Measurements from ENCODE around the gene POU2AF2.

The POU2AF2 gene

GRCh38 chr11:111324277-111324720 lies 78.8 kb downstream of the POU2AF2 start:
- H3K4me3 ChIP-seq (ENCODE audit: low read length), result no peak overlapping the region
- TF ChIP-seq ZNF274 (IDR thresholded peaks at IDR 0.05; ENCODE audit: low read depth, low read length), result no peak

DNA sequence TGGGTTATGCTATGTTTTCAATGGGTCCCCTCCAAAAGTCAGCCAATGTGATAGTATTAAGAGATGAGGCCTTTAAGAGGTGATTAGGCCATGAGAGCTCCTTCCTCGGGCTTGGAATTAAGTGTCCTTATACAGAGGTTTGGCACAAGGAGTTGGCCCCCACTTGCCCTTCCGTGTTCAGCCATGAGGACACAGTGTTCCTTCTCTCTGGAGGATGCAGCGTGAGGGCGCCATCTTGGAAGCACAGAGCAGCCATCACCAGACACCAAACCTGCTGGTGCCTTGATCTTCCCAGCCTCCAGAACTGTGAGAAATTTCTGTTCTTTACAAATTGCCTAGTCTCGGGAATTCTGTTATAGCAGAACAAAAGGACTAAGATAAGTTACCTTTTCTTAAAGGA lies 79.7 kb downstream of the POU2AF2 start:
- no peak overlapping the region for H3K4me3 ChIP-seq (ENCODE audit: low read length)
- TF ChIP-seq ZNF274 (IDR thresholded peaks at IDR 0.05; ENCODE audit: low read depth, low read length), result no peak

DNA sequence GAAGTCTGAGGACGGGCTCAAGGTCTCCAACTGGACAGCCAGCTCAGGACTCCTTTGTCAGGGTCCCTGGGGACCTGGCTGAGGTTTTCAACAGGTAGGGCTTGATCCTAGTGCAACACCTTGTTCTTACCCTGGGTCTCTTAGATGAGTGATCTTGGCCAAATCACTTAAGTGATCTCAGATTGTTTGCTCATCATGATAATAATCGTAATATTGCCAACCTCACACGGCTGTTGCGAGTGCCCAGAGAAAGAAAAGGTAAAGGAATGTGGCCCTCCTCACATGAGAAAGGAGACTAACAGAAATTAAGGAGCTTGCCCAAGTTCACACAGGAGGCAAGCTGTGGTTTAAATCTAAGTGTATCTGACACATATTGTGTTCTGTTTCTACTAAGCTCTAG lies 81.3 kb downstream of the POU2AF2 start:
- TF ChIP-seq ZNF274 (IDR thresholded peaks at IDR 0.05; ENCODE audit: low read depth, low read length), result no peak
- H3K4me3 ChIP-seq (ENCODE audit: low read length), result no peak overlapping the region

DNA sequence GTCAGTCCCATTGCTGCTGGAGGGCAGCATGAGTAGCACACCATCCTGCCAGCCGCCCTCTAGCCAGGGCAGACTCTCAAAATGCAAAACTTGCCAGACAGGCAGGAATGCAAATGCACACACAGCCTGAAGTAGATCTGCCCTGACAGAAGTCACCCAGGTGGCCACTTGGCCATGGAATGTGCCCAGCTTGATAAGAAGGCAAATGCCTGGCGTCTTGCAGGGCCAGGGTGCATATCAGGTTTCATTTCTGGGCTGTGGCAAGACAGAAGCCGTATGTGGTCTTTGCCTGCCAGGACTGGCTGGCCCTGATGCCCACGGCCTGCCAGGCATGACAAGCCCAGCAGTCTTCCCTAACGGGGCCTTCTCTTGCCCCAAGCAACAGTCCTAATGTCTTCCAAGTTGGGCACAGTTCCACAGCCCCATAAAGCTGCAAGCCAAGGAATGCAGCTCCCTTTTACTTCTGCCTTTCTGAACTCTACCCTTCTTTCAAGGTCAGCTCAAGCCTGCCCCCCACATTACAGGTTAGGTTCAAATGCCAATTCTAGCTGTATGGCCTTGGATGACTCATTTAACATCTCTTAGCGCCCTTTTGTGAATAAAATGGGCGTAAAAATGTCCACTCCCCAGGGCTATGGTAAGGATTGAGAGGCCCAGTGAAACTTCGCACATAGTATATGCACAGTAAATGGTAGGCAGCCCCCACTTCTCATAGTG lies 82.5 kb downstream of the POU2AF2 start:
- H3K4me3 ChIP-seq (ENCODE audit: low read length), result no peak overlapping the region
- TF ChIP-seq ZNF274 (IDR thresholded peaks at IDR 0.05; ENCODE audit: low read depth, low read length), result no peak

GRCh38 chr11:111329306-111330204 lies 84.0 kb downstream of the POU2AF2 start:
- no peak overlapping the region for H3K4me3 ChIP-seq (ENCODE audit: low read length)
- no peak for TF ChIP-seq ZNF274 (IDR thresholded peaks at IDR 0.05; ENCODE audit: low read depth, low read length)

- H3K4me3 ChIP-seq (ENCODE audit: low read length), result no peak overlapping the region
Observed at GRCh38 chr11:111330234-111330893, 84.8 kb downstream of the POU2AF2 start.

GRCh38 chr11:111331711-111332479 lies 86.4 kb downstream of the POU2AF2 start:
- H3K4me3 ChIP-seq (ENCODE audit: low read length), result no peak overlapping the region
- TF ChIP-seq ZNF274 (IDR thresholded peaks at IDR 0.05; ENCODE audit: low read depth, low read length), result no peak

More at GRCh38 chr11:111330234-111330893, 84.8 kb downstream of the POU2AF2 start:
- TF ChIP-seq ZNF274 (IDR thresholded peaks at IDR 0.05; ENCODE audit: low read depth, low read length), result no peak

GRCh38 chr11:111334532-111335502 lies 89.3 kb downstream of the POU2AF2 start:
- TF ChIP-seq ZNF274 (IDR thresholded peaks at IDR 0.05; ENCODE audit: low read depth, low read length), result no peak
- no peak overlapping the region for H3K4me3 ChIP-seq (ENCODE audit: low read length)

GRCh38 chr11:111335549-111335948 lies 90.0 kb downstream of the POU2AF2 start:
- TF ChIP-seq ZNF274 (IDR thresholded peaks at IDR 0.05; ENCODE audit: low read depth, low read length), result no peak
- no peak overlapping the region for H3K4me3 ChIP-seq (ENCODE audit: low read length)
